HG03457 (cell line): ENCODE results near the gene CACNA1E.

Experiments used
- ATAC-seq: cut with Tn5 transposase; IDR thresholded peaks from one replicate; pipeline ENCODE4 v1.9.1; 2021; ENCODE audit warnings: moderate number of reproducible peaks; ENCODE audit not compliant: unreplicated experiment

Gene CACNA1E

DNA sequence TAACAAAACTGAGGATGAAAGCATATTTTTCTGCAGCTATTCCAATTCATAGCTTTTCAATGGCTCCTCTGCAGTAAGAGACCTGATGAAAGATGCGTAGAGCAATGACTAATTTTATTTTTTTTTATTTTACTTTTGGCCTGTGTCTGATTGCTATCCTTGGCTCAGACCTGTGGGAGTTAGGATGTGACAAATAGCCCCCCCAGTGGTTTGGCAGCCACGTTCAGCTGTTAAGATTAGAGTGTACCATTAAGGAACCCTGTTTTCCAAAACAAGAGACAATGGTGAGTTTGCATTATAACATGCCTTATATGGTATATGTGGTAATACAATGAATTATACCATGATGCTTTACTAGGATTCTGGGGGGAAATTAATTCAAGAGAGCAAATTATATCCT is 264.7 kb downstream of the CACNA1E start:
- ATAC-seq, result no peak

DNA sequence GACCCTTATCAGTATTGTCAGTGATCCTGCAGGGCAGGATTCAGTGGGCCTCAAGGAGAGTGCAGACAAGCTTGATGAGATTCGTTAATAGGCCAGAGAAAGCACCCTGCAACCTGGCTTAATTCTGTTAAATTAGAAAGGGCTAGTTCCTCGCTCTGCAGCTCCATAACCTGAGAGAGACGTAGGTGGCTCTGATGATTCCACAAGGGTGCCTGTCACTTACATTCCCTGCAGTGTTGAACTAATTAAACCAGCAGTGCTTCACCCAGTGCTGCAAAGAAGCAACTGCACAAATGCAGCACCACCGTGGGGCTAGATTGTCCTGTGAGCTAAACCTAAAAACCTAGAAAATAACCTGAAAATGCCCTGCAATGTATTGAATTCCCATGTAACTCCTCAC is 270.8 kb downstream of the CACNA1E start:
- ATAC-seq, result no peak

GRCh38 chr1:181759481-181759880 is 276.2 kb downstream of the CACNA1E start:
- no peak for ATAC-seq

- ATAC-seq, result no peak
Observed at GRCh38 chr1:181763736-181764135, 280.4 kb downstream of the CACNA1E start.

DNA sequence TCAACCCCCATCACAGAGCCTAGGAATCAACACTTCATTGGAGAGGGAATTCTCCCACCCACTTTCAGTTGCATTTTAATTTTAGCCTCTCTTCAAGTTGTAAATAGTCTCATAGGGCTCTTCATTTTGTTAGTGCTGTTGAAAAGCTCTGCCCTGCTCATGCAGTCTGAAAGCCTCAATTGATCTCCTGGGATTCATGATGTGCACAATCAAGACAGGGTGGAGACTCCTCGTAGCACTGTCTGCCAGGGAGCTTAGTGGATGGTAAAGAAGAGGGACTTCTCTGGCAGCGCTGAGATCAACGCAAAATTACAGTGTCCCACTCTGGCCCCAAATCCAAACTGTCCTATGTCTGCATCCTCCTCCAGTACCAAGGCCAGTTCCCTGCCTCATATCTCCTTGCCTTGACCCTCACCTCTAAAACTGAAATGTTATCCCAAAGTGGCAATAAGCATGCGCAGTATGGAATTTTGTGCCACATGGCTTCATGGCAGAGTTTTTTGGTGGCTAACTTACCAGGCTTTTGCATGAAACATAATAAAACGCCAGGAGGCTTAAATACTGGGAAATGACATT is 282.2 kb downstream of the CACNA1E start:
- ATAC-seq, result no peak

DNA sequence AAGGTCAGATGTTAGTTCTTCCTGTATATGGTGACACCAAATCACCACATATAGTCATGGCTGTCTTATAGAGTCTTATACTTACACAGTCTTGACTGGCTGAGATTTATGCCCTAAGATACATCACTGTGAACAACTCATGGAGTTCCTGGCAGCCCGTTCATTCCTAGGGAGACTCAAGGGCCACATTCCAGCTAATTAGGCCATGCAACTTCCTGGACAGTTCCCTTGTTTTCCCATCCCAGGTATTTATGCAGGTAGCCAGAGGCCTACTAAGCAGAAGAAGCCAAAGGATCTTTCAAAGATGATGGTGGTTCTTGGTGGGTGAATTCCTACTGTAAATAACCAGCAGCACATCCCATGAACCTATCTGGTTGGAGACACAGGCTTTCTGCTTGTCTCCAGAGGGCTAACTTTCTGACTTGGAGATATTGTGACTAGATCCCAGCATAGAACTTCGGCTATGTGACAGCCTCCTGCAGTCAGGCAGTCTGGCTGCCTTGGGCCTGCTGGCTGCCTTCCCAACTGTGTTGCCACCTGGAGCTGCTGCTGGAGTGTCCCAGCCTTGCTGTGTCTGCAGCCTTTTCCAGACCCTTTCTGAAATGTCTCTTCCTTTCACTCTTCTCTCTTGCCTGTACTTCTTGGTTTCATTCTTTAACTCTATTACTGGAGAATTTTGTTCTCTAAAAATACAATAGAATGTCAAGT is 283.8 kb downstream of the CACNA1E start:
- ATAC-seq, result no peak

DNA sequence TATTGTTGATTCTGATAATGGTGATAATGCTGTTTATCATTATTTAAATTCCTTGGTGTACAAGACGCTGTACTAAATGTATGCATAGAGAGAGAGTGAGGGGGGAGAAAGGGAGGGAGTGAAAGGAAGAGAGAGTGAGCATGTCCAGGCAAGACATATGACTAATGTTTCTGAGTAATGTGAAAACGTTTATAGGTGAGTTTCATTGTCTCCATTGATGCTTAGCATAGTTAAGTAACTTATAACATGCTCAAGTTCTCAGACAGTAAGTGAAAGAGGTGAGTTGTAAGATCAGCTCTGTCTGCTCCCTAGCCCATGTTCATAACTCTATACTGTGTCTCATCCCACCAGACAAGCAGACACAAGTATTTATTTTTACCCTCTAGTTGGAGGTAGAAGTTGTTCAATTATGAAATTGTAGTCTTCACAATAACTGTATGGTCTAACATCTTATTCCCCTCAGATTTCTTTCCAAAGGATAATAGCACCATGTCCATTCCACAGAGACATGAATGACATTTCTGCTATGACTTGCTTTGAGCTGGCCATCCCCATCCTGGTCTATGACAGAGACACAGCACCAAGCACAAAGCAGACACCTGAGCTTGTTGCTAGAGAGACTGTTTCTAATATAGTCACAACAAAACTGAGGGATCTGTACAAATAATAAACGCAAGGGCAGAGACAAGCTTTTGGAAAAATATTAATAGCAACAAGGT is 285.1 kb downstream of the CACNA1E start:
- ATAC-seq, result no peak

GRCh38 chr1:181768930-181769280 is 285.6 kb downstream of the CACNA1E start:
- no peak for ATAC-seq

GRCh38 chr1:181769846-181770245 is 286.5 kb downstream of the CACNA1E start:
- no peak for ATAC-seq

GRCh38 chr1:181772714-181773113 is 289.4 kb downstream of the CACNA1E start:
- ATAC-seq, result no peak

GRCh38 chr1:181776044-181776443 is 292.7 kb downstream of the CACNA1E start:
- no peak for ATAC-seq

GRCh38 chr1:181777286-181777685 is 294.0 kb downstream of the CACNA1E start:
- no peak for ATAC-seq

DNA sequence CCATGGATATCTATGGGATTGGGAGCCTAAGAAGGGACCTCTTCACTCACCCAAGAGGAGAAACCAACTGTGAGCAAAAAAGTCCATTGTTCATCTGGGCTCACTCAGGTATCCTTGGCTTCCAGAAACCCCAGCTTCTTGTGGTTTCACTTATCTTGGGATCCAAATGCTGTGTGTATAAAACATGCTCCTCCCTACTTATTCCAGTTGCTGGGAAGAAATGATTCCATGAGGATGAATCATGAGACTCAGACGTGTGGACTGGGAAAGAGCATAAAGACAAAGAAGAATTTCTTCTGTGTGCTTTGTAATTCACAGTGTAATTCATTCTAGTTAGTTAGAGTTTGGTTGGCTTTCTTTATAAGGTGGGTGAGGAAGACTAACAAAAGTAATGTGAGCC is 294.5 kb downstream of the CACNA1E start:
- ATAC-seq, result no peak

GRCh38 chr1:181778640-181779260 is 295.4 kb downstream of the CACNA1E start:
- no peak for ATAC-seq

DNA sequence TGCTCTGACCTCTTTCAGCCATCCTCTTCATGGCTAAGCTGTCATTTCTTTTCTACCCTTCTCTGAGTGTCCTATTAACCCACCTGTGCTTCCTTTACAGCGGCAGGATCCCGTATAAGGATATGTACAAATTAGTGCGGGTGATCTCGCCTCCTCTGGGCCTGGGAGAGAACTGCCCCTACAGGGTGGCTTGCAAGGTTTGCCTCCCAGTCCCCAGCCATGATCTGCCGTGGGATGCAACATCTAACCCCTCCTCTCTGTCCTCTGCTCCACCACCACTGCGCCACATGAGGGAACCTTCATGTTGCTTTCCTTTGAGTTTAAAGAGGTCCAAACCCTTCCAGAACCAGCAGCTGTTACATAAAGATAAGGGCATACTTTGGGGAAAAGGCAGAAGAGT is 296.0 kb downstream of the CACNA1E start:
- ATAC-seq, result no peak

- no peak for ATAC-seq
Observed at GRCh38 chr1:181783208-181783607, 299.9 kb downstream of the CACNA1E start.

GRCh38 chr1:181784039-181784683 is 300.8 kb downstream of the CACNA1E start:
- ATAC-seq, result no peak

GRCh38 chr1:181789395-181789794 is 306.1 kb downstream of the CACNA1E start:
- ATAC-seq, result no peak

- no peak for ATAC-seq
Observed at GRCh38 chr1:181791721-181792120, 308.4 kb downstream of the CACNA1E start.

DNA sequence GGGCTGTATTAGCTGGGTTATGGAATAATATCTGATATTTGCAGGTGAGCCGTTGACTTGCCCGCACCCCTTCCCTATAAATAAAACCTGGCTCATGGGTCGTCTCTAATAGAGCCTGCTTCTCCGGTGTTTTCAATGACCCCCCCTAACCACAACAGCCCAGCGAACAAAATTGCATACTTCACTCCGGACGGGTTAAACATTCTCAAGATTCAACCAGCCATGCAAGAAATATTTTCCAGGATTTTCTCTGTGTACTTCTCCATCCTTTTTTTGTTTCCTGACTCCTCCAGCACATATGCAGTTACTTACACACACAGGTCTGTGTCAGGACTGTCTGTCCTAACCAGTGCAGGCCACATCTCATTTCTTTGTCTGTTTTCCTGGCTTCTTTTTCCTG is 310.5 kb downstream of the CACNA1E start:
- no peak for ATAC-seq

GRCh38 chr1:181794332-181794731 is 311.0 kb downstream of the CACNA1E start:
- no peak for ATAC-seq
